SK-N-SH (cell line): ENCODE data around the gene CRYAA.
"Not testable (repeated sequence)": the region's sequence is repeated elsewhere in the genome, so short reads cannot be mapped to it uniquely, and the experiment has no call there.

Experiments used
- EP300 ChIP-seq, 2 experiments: IDR thresholded peaks; 2 replicates each; pipeline versions ENCODE4 v1.4.0 to v1.6.1; 2012; ENCODE audit warnings: borderline replicate concordance in 1 of 2, low read depth in 1 of 2, low read length in 1 of 2
- POLR2AphosphoS5 ChIP-seq: IDR thresholded peaks from 2 replicates; pipeline ENCODE4 v1.6.1; 2012; ENCODE audit warnings: low read depth, low read length
- SIN3A ChIP-seq: IDR thresholded peaks from 2 replicates; pipeline ENCODE4 v1.6.1; 2012; ENCODE audit warnings: low read depth, mild to moderate bottlenecking, low read length, moderate library complexity, borderline replicate concordance
- USF1 ChIP-seq: IDR thresholded peaks from 2 replicates; pipeline ENCODE4 v1.4.0; 2012; ENCODE audit warnings: low read depth, borderline replicate concordance

DNA sequence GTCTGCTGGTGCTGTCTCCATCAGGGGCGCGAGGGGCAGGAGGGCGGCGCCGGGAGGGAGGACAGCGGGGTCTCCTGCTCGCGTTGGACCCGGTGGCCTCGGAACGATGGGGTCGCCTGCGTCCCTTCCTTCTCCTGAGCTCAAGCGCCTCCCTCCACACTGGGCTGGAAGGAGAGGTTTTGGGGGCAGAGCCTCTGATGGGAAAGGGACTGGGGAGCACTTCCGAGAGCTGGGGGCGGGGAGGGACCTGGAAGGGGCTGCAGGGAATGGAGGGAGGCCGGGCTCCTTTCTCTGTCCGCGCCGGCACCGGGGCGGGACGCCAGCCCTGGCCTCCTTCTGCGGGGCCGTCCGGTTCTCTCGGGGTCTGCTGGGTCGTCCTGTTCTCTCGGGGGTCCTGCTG lies 4.0 kb downstream of the CRYAA start:
- TF ChIP-seq POLR2AphosphoS5; EP300 (IDR thresholded peaks at IDR 0.05; ENCODE audit: borderline replicate concordance in 1 of 2, low read depth in 1 of 2, low read length in 1 of 2); USF1; SIN3A: not testable (repeated sequence)
